ENCODE data around the gene DOC2A. TPM values are rescaled to one million over a fixed set of nuclear protein-coding genes. Genes with fewer than 3 reads are reported as not detected.
A peak's percentile ranks its signal among the peaks of the same experiment; 100 is the strongest.

DOC2A gene
- total and polyA plus RNA-seq, 2 donors (not counting 1 experiment from before 2014, with no cell fraction given): not detected

DNA sequence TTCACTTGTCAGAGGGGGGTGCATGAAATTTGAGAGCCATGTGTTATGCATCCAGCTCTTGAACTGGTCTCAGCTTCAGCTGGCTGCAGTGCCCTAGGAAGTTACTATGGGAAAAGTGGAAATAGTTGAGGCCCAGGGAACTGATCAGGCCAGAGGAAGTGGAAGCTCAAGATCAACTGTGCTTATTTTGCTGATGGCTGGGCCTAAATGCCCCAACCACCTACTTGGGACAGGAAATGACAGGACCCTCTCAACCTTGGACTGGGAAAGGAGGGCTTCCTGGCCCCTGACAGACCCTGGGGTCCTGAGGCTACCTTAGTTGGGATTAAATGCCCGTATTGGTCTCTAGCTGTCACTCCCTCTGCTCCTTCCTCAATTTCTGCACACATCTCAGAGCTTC, 38.3 kb downstream of the DOC2A start:
- Mint-ChIP-seq H3K27me3 (no peaks in the 10 kb centered on the region), H3K9me3 (ENCODE audit: insufficient read depth) (no peaks in the 10 kb centered on the region), H3K4me3 (peak overlapping the region; percentile 48), H3K4me1 (peaks cover 36% of the 10 kb centered on the region), H3K27ac (no peak overlapping the region)
- Histone ChIP-seq H3K4me1 (ENCODE audit: control insufficient read depth in 2 of 2, insufficient read depth in 2 of 2, low read length in 2 of 2) (peaks cover 31 to 38% of the 10 kb centered on the region in 2 donors), H3K27me3 (replicated peaks in 1 of 4; ENCODE audit: control extremely low read depth in 1 of 4, control insufficient read depth in 3 of 4, insufficient read depth in 4 of 4, low read length in 3 of 4) (no peaks in the 10 kb centered on the region), H4K20me1 (ENCODE audit: control insufficient read depth, insufficient read depth, low read length, poor library complexity, severe bottlenecking) (peaks cover 11% of the 10 kb centered on the region), H3K9me3 (ENCODE audit: control extremely low read depth in 1 of 3, control insufficient read depth in 2 of 3, insufficient read depth in 1 of 3, low read length in 2 of 3) (no peaks in the 10 kb centered on the region), H3K36me3 (replicated peaks in 1 of 2; ENCODE audit: control extremely low read depth in 1 of 2, control insufficient read depth in 1 of 2, extremely low read depth in 1 of 2, insufficient read depth in 2 of 2, low read length in 1 of 2) (peaks cover 2 to 7% of the 10 kb centered on the region in 2 experiments), H3K9ac (ENCODE audit: low read length) (no peak overlapping the region), H3K79me2 (ENCODE audit: control insufficient read depth, insufficient read depth, low read length) (peaks cover 38% of the 10 kb centered on the region), H2AFZ (ENCODE audit: insufficient read depth, low read depth, low read length, poor library complexity, severe bottlenecking) (no peak overlapping the region), H3K4me3 (ENCODE audit: control extremely low read depth in 1 of 5, extremely low read depth in 1 of 5, insufficient read depth in 1 of 5, low read depth in 2 of 5, low read length in 4 of 5) (no peak overlapping the region), H3K4me2 (replicated peaks; ENCODE audit: low read depth, low read length, poor library complexity, severe bottlenecking) (no peak overlapping the region), H3K27ac (ENCODE audit: low read length in 2 of 2) (peak overlapping the region in 1 of 2 donors; percentile 54)
- CTCF ChIA-PET: interaction anchor here (1.1 to 2.0 kb wide), 5 partner anchors 9 to 124 kb away, joined by 3 to 14 read pairs (median 5); partner anchors contain the start of genes KCTD13 and TMEM219
- ATAC-seq (ENCODE audit: low read depth) (no peak), DNase-seq (peak; percentile 22)
- POLR2A ChIA-PET: interaction anchor here (0.8 to 1.5 kb wide), 4 partner anchors 10 to 109 kb away, joined by 3 to 7 read pairs (median 4); partner anchors contain the start of genes HIRIP3, KCTD13 and TMEM219
- 100% methylated on average over 1 of the region's 1 CpG for WGBS (ENCODE audit: insufficient coverage)
- no peak for TF ChIP-seq EZH2 (IDR thresholded peaks at IDR 0.05; ENCODE audit: borderline replicate concordance, insufficient read depth, low read depth, low read length, poor library complexity, severe bottlenecking)
- TF ChIP-seq, protein P1, sequence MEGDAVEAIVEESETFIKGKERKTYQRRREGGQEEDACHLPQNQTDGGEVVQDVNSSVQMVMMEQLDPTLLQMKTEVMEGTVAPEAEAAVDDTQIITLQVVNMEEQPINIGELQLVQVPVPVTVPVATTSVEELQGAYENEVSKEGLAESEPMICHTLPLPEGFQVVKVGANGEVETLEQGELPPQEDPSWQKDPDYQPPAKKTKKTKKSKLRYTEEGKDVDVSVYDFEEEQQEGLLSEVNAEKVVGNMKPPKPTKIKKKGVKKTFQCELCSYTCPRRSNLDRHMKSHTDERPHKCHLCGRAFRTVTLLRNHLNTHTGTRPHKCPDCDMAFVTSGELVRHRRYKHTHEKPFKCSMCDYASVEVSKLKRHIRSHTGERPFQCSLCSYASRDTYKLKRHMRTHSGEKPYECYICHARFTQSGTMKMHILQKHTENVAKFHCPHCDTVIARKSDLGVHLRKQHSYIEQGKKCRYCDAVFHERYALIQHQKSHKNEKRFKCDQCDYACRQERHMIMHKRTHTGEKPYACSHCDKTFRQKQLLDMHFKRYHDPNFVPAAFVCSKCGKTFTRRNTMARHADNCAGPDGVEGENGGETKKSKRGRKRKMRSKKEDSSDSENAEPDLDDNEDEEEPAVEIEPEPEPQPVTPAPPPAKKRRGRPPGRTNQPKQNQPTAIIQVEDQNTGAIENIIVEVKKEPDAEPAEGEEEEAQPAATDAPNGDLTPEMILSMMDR (IDR thresholded peaks at IDR 0.05): no peak
- intact Hi-C loops (cut with micrococcal nuclease): loop anchor here (5.0 kb wide), 4 partner anchors 155 to 725 kb away; partner anchors contain the start of genes FBRS, KIF22, PAGR1 and SRCAP

DNA sequence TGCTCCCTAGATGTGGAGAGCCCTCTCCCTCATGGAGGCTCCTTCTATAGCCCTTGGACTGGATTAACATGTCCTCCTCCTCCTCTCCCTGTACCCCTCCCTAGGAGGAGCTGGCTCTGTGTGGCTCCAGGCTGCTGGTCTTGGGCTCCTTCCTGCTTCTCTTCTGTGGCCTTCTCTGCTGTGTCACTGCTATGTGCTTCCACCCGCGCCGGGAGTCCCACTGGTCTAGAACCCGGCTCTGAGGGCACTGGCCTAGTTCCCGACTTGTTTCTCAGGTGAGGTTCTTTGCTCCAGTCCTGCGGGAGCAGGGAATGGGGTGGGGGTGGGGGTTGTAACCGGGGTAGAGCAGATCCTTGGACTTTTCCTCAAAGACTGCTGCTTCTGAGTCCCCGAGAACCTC, 39.5 kb downstream of the DOC2A start:
- CTCF ChIA-PET: interaction anchor here (1.6 kb wide), 1 partner anchor 37 kb away, joined by 3 read pairs; no protein-coding TSS in a partner anchor

More for the DNA sequence above, 39.5 kb downstream of the DOC2A start:
- ATAC-seq (ENCODE audit: low read depth) (no peak), DNase-seq (peak; percentile 5)
- peaks cover 5% of the 10 kb centered on the region for H4K20me1 ChIP-seq (ENCODE audit: control insufficient read depth, insufficient read depth, low read length, poor library complexity, severe bottlenecking)
- 100% methylated on average over 4 of the region's 8 CpGs for WGBS (ENCODE audit: insufficient coverage)
- H3K27ac ChIP-seq (ENCODE audit: low read length in 2 of 2): no peak overlapping the region
- H3K9me3 Mint-ChIP-seq (ENCODE audit: insufficient read depth): no peaks in the 10 kb centered on the region
- H3K4me2 ChIP-seq (replicated peaks; ENCODE audit: low read depth, low read length, poor library complexity, severe bottlenecking): no peak overlapping the region
- no peaks in the 10 kb centered on the region for H3K9me3 ChIP-seq (ENCODE audit: control extremely low read depth in 1 of 3, control insufficient read depth in 2 of 3, insufficient read depth in 1 of 3, low read length in 2 of 3)
- H2AFZ ChIP-seq (ENCODE audit: insufficient read depth, low read depth, low read length, poor library complexity, severe bottlenecking): no peak overlapping the region
- H3K27me3 Mint-ChIP-seq: no peaks in the 10 kb centered on the region
- intact Hi-C loops (cut with micrococcal nuclease): loop anchor here (5.0 kb wide), 4 partner anchors 154 to 726 kb away; partner anchors contain the start of genes FBRS, KIF22, PAGR1 and SRCAP
- H3K4me1 Mint-ChIP-seq: peaks cover 31% of the 10 kb centered on the region
- H3K79me2 ChIP-seq (ENCODE audit: control insufficient read depth, insufficient read depth, low read length): peaks cover 26% of the 10 kb centered on the region
- H3K27ac Mint-ChIP-seq: peak overlapping the region; percentile 20
- peaks cover 28 to 33% of the 10 kb centered on the region in 2 donors for H3K4me1 ChIP-seq (ENCODE audit: control insufficient read depth in 2 of 2, insufficient read depth in 2 of 2, low read length in 2 of 2)
- POLR2A ChIA-PET: interaction anchor here (0.6 to 0.7 kb wide), 2 partner anchors 44 to 188 kb away, joined by 3 to 5 read pairs; no protein-coding TSS in a partner anchor
- H3K4me3 ChIP-seq (ENCODE audit: control extremely low read depth in 1 of 5, extremely low read depth in 1 of 5, insufficient read depth in 1 of 5, low read depth in 2 of 5, low read length in 4 of 5): no peak overlapping the region
- no peak overlapping the region for H3K9ac ChIP-seq (ENCODE audit: low read length)
- no peak overlapping the region for H3K4me3 Mint-ChIP-seq
- no peaks in the 10 kb centered on the region for H3K27me3 ChIP-seq (replicated peaks in 1 of 4; ENCODE audit: control extremely low read depth in 1 of 4, control insufficient read depth in 3 of 4, insufficient read depth in 4 of 4, low read length in 3 of 4)
- peaks cover 2 to 7% of the 10 kb centered on the region in 2 experiments for H3K36me3 ChIP-seq (replicated peaks in 1 of 2; ENCODE audit: control extremely low read depth in 1 of 2, control insufficient read depth in 1 of 2, extremely low read depth in 1 of 2, insufficient read depth in 2 of 2, low read length in 1 of 2)
- TF ChIP-seq, protein P1 (IDR thresholded peaks at IDR 0.05): no peak
- TF ChIP-seq EZH2 (IDR thresholded peaks at IDR 0.05; ENCODE audit: borderline replicate concordance, insufficient read depth, low read depth, low read length, poor library complexity, severe bottlenecking): no peak

All from B cell (primary cell).